Right lobe of liver (tissue), 6 donors: ENCODE measurements around the gene MRPL49. TPM values are rescaled to one million over a fixed set of nuclear protein-coding genes. Genes with fewer than 3 reads are reported as not detected.

Experiments used
- ATAC-seq, 4 donors: fragments of 200-7000 bp; cut with Tn5 transposase; one replicate each; pipeline ENCODE4 v1.9.1; 2020; ENCODE audit warnings: mild to moderate bottlenecking in 4 of 4, moderate library complexity in 4 of 4
- DNase-seq, 3 donors: peaks; one replicate each; pipeline ENCODE4 v3.0.0-alpha.2; 2020
- H3K27ac ChIP-seq, 3 donors: fragments of 200-600 bp; one replicate each; pipeline ENCODE4 v1.8.0; 2022
- H3K27me3 ChIP-seq, 2 donors: fragments of 200-600 bp; one replicate each; pipeline ENCODE4 v1.8.0; 2022
- H3K36me3 ChIP-seq, 4 donors: fragments of 200-600 bp; sonication (generic) in 1 of 4; one replicate each; pipeline versions ENCODE4 v1.5.1 to v1.8.0; 2017 to 2022; ENCODE audit warnings: control low read depth in 1 of 4
- H3K4me1 ChIP-seq, 4 donors: fragments of 200-600 bp; sonication (generic) in 1 of 4; one replicate each; pipeline versions ENCODE4 v1.5.1 to v1.8.0; 2017 to 2022; ENCODE audit warnings: control low read depth in 1 of 4
- H3K4me3 ChIP-seq, 3 donors: fragments of 200-600 bp; one replicate each; pipeline ENCODE4 v1.8.0; 2022
- H3K9me3 ChIP-seq, 4 donors: fragments of 200-600 bp; sonication (generic) in 1 of 4; one replicate each; pipeline versions ENCODE4 v1.5.1 to v1.8.0; 2017 to 2022; ENCODE audit warnings: control low read depth in 1 of 4
- CTCF ChIP-seq, 4 donors: fragments of 200-600 bp in 3 of 4; fragments of 450-650 bp in 1 of 4; IDR thresholded peaks; one replicate each; pipeline versions ENCODE4 v1.5.1 to v1.8.0; 2016 to 2022; ENCODE audit warnings: antibody characterized with exemption in 4 of 4, mild to moderate bottlenecking in 2 of 4
- POLR2A ChIP-seq: fragments of 450-650 bp; IDR thresholded peaks from one replicate; pipeline ENCODE4 v1.6.1; 2017; ENCODE audit warnings: antibody characterized with exemption, mild to moderate bottlenecking
- WGBS: methylation state at CpG from one replicate; pipeline ENCODE4 v1.1.6; 2018; ENCODE audit warnings: low coverage, low lambda C conversion rate; ENCODE audit not compliant: insufficient coverage; ENCODE audit errors: missing lambda C conversion rate; 5-methylcytosine and 5-hydroxymethylcytosine counted together
- intact Hi-C, 2 donors: fragments of 100-400 bp; cut with DNase I; formaldehyde crosslinking; loops; one replicate each; pipeline versions ENCODE4 v1.11.2 to v1.14.1; 2022
- total RNA-seq, 6 experiments: library from RNA; depleted of rRNA in 2 of 6; stranded (reverse); fragments of >200 nt in 2 of 6; fragmentation: NEBNext Ultra II Directional in 3 of 6; extraction: Animal tissue kit (Norgen Biotek cat#: 25700) in 3 of 6; gene quantifications; one replicate each; pipeline versions ENCODE4 v1.1.0 to v1.2.4, GENCODE V29; 2016 to 2023
- donor health status: DM: no; HTN: yes; CAD: no.
- donor health status: DM: no; HTN: no; CAD: no.
- donor health status: DM: no; HTN: no; CAD: no.
- donor health status: DM: no; HTN: yes; CAD: no.
- donor health status: DM: no; HTN: yes; CAD: no.

The MRPL49 gene
- total RNA-seq, 6 experiments from 2014 or later = 26.3 to 51.7 (median 28.4) TPM

- intact Hi-C loops = no loop called here
- 15% methylated on average over 31 of the region's 31 CpGs for WGBS
- peaks cover 0 to 22% (median 6%) of the 10 kb centered on the region in 4 donors for H3K4me1 ChIP-seq
- DNase-seq (peak; percentile 43 to 81 (median 69)), ATAC-seq (peak; percentile 83 to 86 (median 84))
- H3K27ac ChIP-seq = peak overlapping the region; percentile 83 to 97 (median 84)
- TF ChIP-seq POLR2A (no peak), CTCF (IDR thresholded peaks at IDR 0.05) (no peak)
- peak overlapping the region; percentile 15 to 54 (median 40) for H3K4me3 ChIP-seq
- no peaks in the 10 kb centered on the region for H3K9me3 ChIP-seq
- H3K36me3 ChIP-seq = no peaks in the 10 kb centered on the region
- H3K27me3 ChIP-seq = no peaks in the 10 kb centered on the region
Observed at GRCh38 chr11:65165410-65166317, 43.5 kb downstream of the MRPL49 start.

- no peaks in the 10 kb centered on the region for H3K36me3 ChIP-seq
- intact Hi-C loops = no loop called here
- no peaks in the 10 kb centered on the region for H3K9me3 ChIP-seq
Observed at GRCh38 chr11:65166893-65167292, 44.8 kb downstream of the MRPL49 start.

GRCh38 chr11:65167656-65168055 is 45.5 kb downstream of the MRPL49 start:
- intact Hi-C loops = no loop called here
- no peak for TF ChIP-seq POLR2A
- TF ChIP-seq CTCF (IDR thresholded peaks at IDR 0.05) = no peak
- peaks cover 0 to 22% (median 6%) of the 10 kb centered on the region in 4 donors for H3K4me1 ChIP-seq
- 83% methylated on average over 3 of the region's 3 CpGs for WGBS
- ATAC-seq = no peak
- no peaks in the 10 kb centered on the region for H3K9me3 ChIP-seq
- H3K27ac ChIP-seq = peak overlapping the region in 1 of 3 donors; percentile 97
- no peak for DNase-seq
- H3K27me3 ChIP-seq = no peaks in the 10 kb centered on the region
- no peak overlapping the region for H3K4me3 ChIP-seq
- H3K36me3 ChIP-seq = no peaks in the 10 kb centered on the region

More at GRCh38 chr11:65166893-65167292, 44.8 kb downstream of the MRPL49 start:
- ATAC-seq (peak in 1 of 4 donors; percentile 3), DNase-seq (no peak)
- WGBS = 35% methylated on average over 3 of the region's 3 CpGs
- peaks cover 0 to 22% (median 6%) of the 10 kb centered on the region in 4 donors for H3K4me1 ChIP-seq
- no peaks in the 10 kb centered on the region for H3K27me3 ChIP-seq
- H3K27ac ChIP-seq = peak overlapping the region in 2 of 3 donors; percentile 84 to 97
- TF ChIP-seq CTCF (IDR thresholded peaks at IDR 0.05) = no peak
- TF ChIP-seq POLR2A = no peak
- peak overlapping the region; percentile 15 to 54 (median 40) for H3K4me3 ChIP-seq

- TF ChIP-seq POLR2A (no peak), CTCF (IDR thresholded peaks at IDR 0.05) (no peak)
- H3K27me3 ChIP-seq = no peaks in the 10 kb centered on the region
- no peak overlapping the region for H3K4me3 ChIP-seq
- no peaks in the 10 kb centered on the region for H3K9me3 ChIP-seq
- 47% methylated on average over 11 of the region's 11 CpGs for WGBS
- ATAC-seq = peak in 1 of 4 donors; percentile 25
- H3K4me1 ChIP-seq = peaks cover 0 to 13% (median 2%) of the 10 kb centered on the region in 4 donors
- no peak for DNase-seq
- intact Hi-C loops = no loop called here
- peak overlapping the region in 1 of 3 donors; percentile 13 for H3K27ac ChIP-seq
- H3K36me3 ChIP-seq = no peaks in the 10 kb centered on the region
Observed at GRCh38 chr11:65169164-65169641, 47.1 kb downstream of the MRPL49 start.
